HG03439 (cell line): ENCODE results near the gene DNAJC3.
"Not testable (repeated sequence)": the region's sequence is repeated elsewhere in the genome, so short reads cannot be mapped to it uniquely, and the experiment has no call there.

Experiments used
- ATAC-seq: cut with Tn5 transposase; IDR thresholded peaks from one replicate; pipeline ENCODE4 v1.9.1; 2021; ENCODE audit warnings: mild to moderate bottlenecking, moderate library complexity; ENCODE audit not compliant: unreplicated experiment

The DNAJC3 gene

GRCh38 chr13:95713651-95714050 lies 36.7 kb downstream of the DNAJC3 start:
- ATAC-seq, result no peak

GRCh38 chr13:95714142-95714832 lies 37.3 kb downstream of the DNAJC3 start:
- no peak for ATAC-seq

- ATAC-seq, result no peak
Observed at GRCh38 chr13:95716231-95716630, 39.3 kb downstream of the DNAJC3 start.

GRCh38 chr13:95722241-95722640 lies 45.3 kb downstream of the DNAJC3 start:
- ATAC-seq, result no peak

- no peak for ATAC-seq
Observed at GRCh38 chr13:95723438-95723837, 46.5 kb downstream of the DNAJC3 start.

GRCh38 chr13:95724252-95724651 lies 47.3 kb downstream of the DNAJC3 start:
- no peak for ATAC-seq

- no peak for ATAC-seq
Observed at GRCh38 chr13:95726876-95727275, 49.9 kb downstream of the DNAJC3 start.

GRCh38 chr13:95728957-95729356 lies 52.0 kb downstream of the DNAJC3 start:
- ATAC-seq, result no peak

GRCh38 chr13:95734124-95734523 lies 57.2 kb downstream of the DNAJC3 start:
- ATAC-seq, result no peak

GRCh38 chr13:95740071-95740978 lies 63.4 kb downstream of the DNAJC3 start:
- ATAC-seq, result not testable (repeated sequence)

- no peak for ATAC-seq
Observed at GRCh38 chr13:95740979-95741320, 64.0 kb downstream of the DNAJC3 start.

GRCh38 chr13:95741584-95742563 lies 64.9 kb downstream of the DNAJC3 start:
- no peak for ATAC-seq

- no peak for ATAC-seq
Observed at GRCh38 chr13:95743192-95743591, 66.3 kb downstream of the DNAJC3 start.

- no peak for ATAC-seq
Observed at GRCh38 chr13:95745289-95745688, 68.3 kb downstream of the DNAJC3 start.

- no peak for ATAC-seq
Observed at GRCh38 chr13:95745752-95746151, 68.8 kb downstream of the DNAJC3 start.

GRCh38 chr13:95749545-95749944 lies 72.6 kb downstream of the DNAJC3 start:
- no peak for ATAC-seq

GRCh38 chr13:95752677-95753076 lies 75.7 kb downstream of the DNAJC3 start:
- ATAC-seq, result no peak

- ATAC-seq, result no peak
Observed at GRCh38 chr13:95754069-95754468, 77.1 kb downstream of the DNAJC3 start.

- ATAC-seq, result no peak
Observed at GRCh38 chr13:95756072-95756471, 79.1 kb downstream of the DNAJC3 start.

- ATAC-seq, result not testable (repeated sequence)
Observed at GRCh38 chr13:95762626-95763025, 85.7 kb downstream of the DNAJC3 start.

GRCh38 chr13:95763601-95764000 lies 86.7 kb downstream of the DNAJC3 start:
- no peak for ATAC-seq
